ENCODE data around the gene CISD1.

GRCh38 chr10:58319599-58319998 is 50.6 kb downstream of the CISD1 start:
- TF ChIP-seq CTCF (IDR thresholded peaks at IDR 0.05): no peak
- no peak for TF ChIP-seq EP300 (IDR thresholded peaks at IDR 0.05)
